OCI-LY3 (cell line): ENCODE measurements around the gene OR51G1.

Source experiments
- H2AFZ ChIP-seq: fragments of 200-600, 300-600 bp; shearing (Covaris generic); 2 replicates; pipeline ENCODE4 v1.6.0; 2014; ENCODE audit warnings: antibody characterized with exemption, low read depth, low read length
- H3K27ac ChIP-seq: fragments of 200-600, 300-600 bp; sonication (generic); 2 replicates; pipeline ENCODE4 v1.5.1; 2014; ENCODE audit warnings: mild to moderate bottlenecking, low read length, moderate library complexity, mixed read lengths
- H3K27me3 ChIP-seq: fragments of 200-600, 300-600 bp; sonication (generic); 2 replicates; pipeline ENCODE4 v1.6.1; 2014; ENCODE audit warnings: low read depth, low read length, mixed read lengths
- H3K36me3 ChIP-seq: fragments of 200-600, 300-600 bp; sonication (generic); replicated peaks from 2 replicates; pipeline ENCODE3; 2014; ENCODE audit warnings: low read depth, low read length, mixed read lengths
- H3K4me1 ChIP-seq: fragments of 300-600, 200-600 bp; sonication (generic); 2 replicates; pipeline ENCODE4 v1.6.1; 2014; ENCODE audit warnings: low read length, mixed read lengths
- H3K4me2 ChIP-seq: fragments of 200-600, 300-600 bp; sonication (generic); 2 replicates; pipeline ENCODE4 v1.6.1; 2014; ENCODE audit warnings: low read length, mixed read lengths
- H3K4me3 ChIP-seq: fragments of 300-600, 200-600 bp; sonication (generic); 2 replicates; pipeline ENCODE4 v1.5.1; 2014; ENCODE audit warnings: antibody characterized with exemption, mild to moderate bottlenecking, low read length, moderate library complexity
- H3K79me2 ChIP-seq: fragments of 300-600, 200-600 bp; shearing (Covaris generic); 2 replicates; pipeline ENCODE4 v1.6.1; 2014; ENCODE audit warnings: mild to moderate bottlenecking, low read length, mixed read lengths
- H3K9ac ChIP-seq: fragments of 300-600, 200-600 bp; shearing (Covaris generic); 2 replicates; pipeline ENCODE4 v1.6.0; 2014; ENCODE audit warnings: mild to moderate bottlenecking, low read length, moderate library complexity
- H3K9me3 ChIP-seq: fragments of 200-600, 300-600 bp; shearing (Covaris generic); 2 replicates; pipeline ENCODE4 v1.6.1; 2014; ENCODE audit warnings: low read length, mixed read lengths; ENCODE audit not compliant: insufficient read depth
- H4K20me1 ChIP-seq: fragments of 200-600, 300-600 bp; sonication (generic); 2 replicates; pipeline ENCODE4 v1.6.1; 2016; ENCODE audit warnings: low read length, mixed read lengths; ENCODE audit not compliant: insufficient read depth
- EZH2phosphoT487 ChIP-seq: fragments of 200-600 bp; shearing (Covaris generic); IDR thresholded peaks from 2 replicates; pipeline ENCODE4 v1.6.1; 2018; ENCODE audit warnings: antibody characterized with exemption, mixed run types, low read depth
- TF ChIP-seq, protein P1 (sequence below): fragments of 200-600, 300-600 bp; sonication (generic); IDR thresholded peaks from 2 replicates; pipeline ENCODE4 v1.5.1; 2014; ENCODE audit warnings: antibody characterized with exemption, low read length, low read depth

Gene OR51G1

GRCh38 chr11:4903484-4903883 lies 20.7 kb downstream of the OR51G1 start, which contains the start of gene OR51A7:
Gene OR51A7, plus strand, starts transcription at chr11:4903783. Its CDS starts 3,587 bp downstream, at chr11:4907370.
- Histone ChIP-seq H3K9ac (no peak within 1 kb of the TSS), H4K20me1 (no peaks in the 10 kb centered on the region), H3K4me1 (peaks cover 12% of the 10 kb centered on the region), H3K9me3 (no peaks in the 10 kb centered on the region), H3K27ac (peak within 1 kb of the TSS; percentile 60), H3K27me3 (no peaks in the 10 kb centered on the region), H3K4me2 (peak within 1 kb of the TSS; percentile 37), H3K36me3 (peaks cover 2% of the 10 kb centered on the region), H3K4me3 (0 out of 2 replicates have a peak within 1 kb of the TSS, but pooled peaks have one; percentile 8), H3K79me2 (no peaks in the 10 kb centered on the region), H2AFZ (no peak within 1 kb of the TSS)
- TF ChIP-seq EZH2phosphoT487, result no peak
- TF ChIP-seq, protein P1, sequence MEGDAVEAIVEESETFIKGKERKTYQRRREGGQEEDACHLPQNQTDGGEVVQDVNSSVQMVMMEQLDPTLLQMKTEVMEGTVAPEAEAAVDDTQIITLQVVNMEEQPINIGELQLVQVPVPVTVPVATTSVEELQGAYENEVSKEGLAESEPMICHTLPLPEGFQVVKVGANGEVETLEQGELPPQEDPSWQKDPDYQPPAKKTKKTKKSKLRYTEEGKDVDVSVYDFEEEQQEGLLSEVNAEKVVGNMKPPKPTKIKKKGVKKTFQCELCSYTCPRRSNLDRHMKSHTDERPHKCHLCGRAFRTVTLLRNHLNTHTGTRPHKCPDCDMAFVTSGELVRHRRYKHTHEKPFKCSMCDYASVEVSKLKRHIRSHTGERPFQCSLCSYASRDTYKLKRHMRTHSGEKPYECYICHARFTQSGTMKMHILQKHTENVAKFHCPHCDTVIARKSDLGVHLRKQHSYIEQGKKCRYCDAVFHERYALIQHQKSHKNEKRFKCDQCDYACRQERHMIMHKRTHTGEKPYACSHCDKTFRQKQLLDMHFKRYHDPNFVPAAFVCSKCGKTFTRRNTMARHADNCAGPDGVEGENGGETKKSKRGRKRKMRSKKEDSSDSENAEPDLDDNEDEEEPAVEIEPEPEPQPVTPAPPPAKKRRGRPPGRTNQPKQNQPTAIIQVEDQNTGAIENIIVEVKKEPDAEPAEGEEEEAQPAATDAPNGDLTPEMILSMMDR, result no peak

GRCh38 chr11:4891996-4892640 lies 32.0 kb downstream of the OR51G1 start:
- Histone ChIP-seq H3K4me2 (no peak overlapping the region), H3K9me3 (no peaks in the 10 kb centered on the region), H3K27ac (no peak overlapping the region), H3K4me1 (no peaks in the 10 kb centered on the region), H3K9ac (no peak overlapping the region), H4K20me1 (no peaks in the 10 kb centered on the region), H3K79me2 (no peaks in the 10 kb centered on the region), H2AFZ (no peak overlapping the region), H3K4me3 (no peak overlapping the region), H3K27me3 (no peaks in the 10 kb centered on the region), H3K36me3 (no peaks in the 10 kb centered on the region)
- TF ChIP-seq, protein P1, result no peak
- no peak for TF ChIP-seq EZH2phosphoT487

- Histone ChIP-seq H3K79me2 (no peaks in the 10 kb centered on the region), H3K4me2 (no peak overlapping the region), H3K4me3 (no peak overlapping the region), H2AFZ (no peak overlapping the region), H3K9ac (no peak overlapping the region), H3K36me3 (no peaks in the 10 kb centered on the region), H3K9me3 (no peaks in the 10 kb centered on the region), H3K27ac (no peak overlapping the region), H3K4me1 (no peaks in the 10 kb centered on the region), H3K27me3 (no peaks in the 10 kb centered on the region), H4K20me1 (no peaks in the 10 kb centered on the region)
- TF ChIP-seq, protein P1, result no peak
- TF ChIP-seq EZH2phosphoT487, result no peak
These were observed 33.9 kb downstream of the OR51G1 start for GRCh38 chr11:4890279-4890678.

DNA sequence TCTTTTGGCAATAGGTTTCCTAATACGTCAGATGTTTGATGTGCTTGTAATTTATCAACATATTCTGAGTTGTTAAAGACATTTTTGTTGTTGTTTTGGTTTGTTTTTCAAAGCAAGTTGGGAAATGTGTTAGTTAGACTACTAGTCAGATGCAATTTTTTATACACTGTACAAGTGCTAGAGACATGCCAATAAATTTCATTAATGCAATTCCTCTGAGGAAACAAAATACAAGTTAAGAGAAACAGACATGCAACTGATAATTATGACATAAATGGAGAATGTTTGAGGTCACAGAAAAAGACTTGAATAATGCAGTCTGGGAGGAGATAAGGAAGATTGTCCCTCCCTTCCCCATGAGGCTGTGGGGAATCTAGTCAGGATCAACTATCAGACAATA lies 36.5 kb downstream of the OR51G1 start:
- no peak overlapping the region for H2AFZ ChIP-seq
- H3K27ac ChIP-seq, result no peak overlapping the region
- H3K36me3 ChIP-seq, result no peaks in the 10 kb centered on the region
- H3K9me3 ChIP-seq, result no peaks in the 10 kb centered on the region
- H4K20me1 ChIP-seq, result no peaks in the 10 kb centered on the region
- no peak overlapping the region for H3K9ac ChIP-seq
- no peak overlapping the region for H3K4me3 ChIP-seq
- no peak overlapping the region for H3K4me2 ChIP-seq
- no peaks in the 10 kb centered on the region for H3K27me3 ChIP-seq
- TF ChIP-seq EZH2phosphoT487, result no peak
- TF ChIP-seq, protein P1, result no peak
- no peaks in the 10 kb centered on the region for H3K79me2 ChIP-seq
- H3K4me1 ChIP-seq, result no peaks in the 10 kb centered on the region
